Heart left ventricle (tissue), 16 donors: ENCODE measurements around the gene LILRA5. TPM values are rescaled to one million over a fixed set of nuclear protein-coding genes. Genes with fewer than 3 reads are reported as not detected.
A peak's percentile ranks its signal among the peaks of the same experiment; 100 is the strongest.
"Not testable (repeated sequence)": the region's sequence is repeated elsewhere in the genome, so short reads cannot be mapped to it uniquely, and the experiment has no call there.

Experiments
- ATAC-seq, 4 donors: fragments of 200-7000 bp; cut with Tn5 transposase; one replicate each; pipeline ENCODE4 v1.9.1; 2020 to 2022; ENCODE audit warnings: moderate library complexity in 4 of 4, mild to moderate bottlenecking in 3 of 4, moderate number of reproducible peaks in 1 of 4
- DNase-seq, 5 donors: peaks; one replicate each; pipeline ENCODE4 v3.0.0-alpha.2; 2020
- H3K27ac ChIP-seq, 12 donors: fragments of 200-600 bp; sonication (generic) in 4 of 12; one replicate each; pipeline versions ENCODE4 v1.5.0 to v1.8.0; 2016 to 2022; ENCODE audit warnings: mild to moderate bottlenecking in 2 of 12
- H3K27me3 ChIP-seq, 9 donors: fragments of 200-600 bp; sonication (generic) in 2 of 9; one replicate each; pipeline versions ENCODE4 v1.5.1 to v1.8.0; 2016 to 2022; ENCODE audit warnings: mild to moderate bottlenecking in 3 of 9
- H3K36me3 ChIP-seq, 9 donors: fragments of 200-600 bp; sonication (generic) in 2 of 9; one replicate each; pipeline versions ENCODE4 v1.5.0 to v1.8.0; 2018 to 2022; ENCODE audit warnings: mild to moderate bottlenecking in 2 of 9
- H3K4me1 ChIP-seq, 12 donors: fragments of 200-600 bp; sonication (generic) in 4 of 12; one replicate each; pipeline versions ENCODE4 v1.5.0 to v1.8.0; 2016 to 2022; ENCODE audit warnings: mild to moderate bottlenecking in 3 of 12
- H3K4me3 ChIP-seq, 12 donors: fragments of 200-600 bp; sonication (generic) in 4 of 12; one replicate each; pipeline versions ENCODE4 v1.5.0 to v1.8.0; 2017 to 2022; ENCODE audit warnings: mild to moderate bottlenecking in 9 of 12, moderate library complexity in 4 of 12
- H3K9me3 ChIP-seq, 12 donors: fragments of 200-600 bp; sonication (generic) in 4 of 12; one replicate each; pipeline versions ENCODE4 v1.5.0 to v1.8.0; 2016 to 2022; ENCODE audit warnings: mild to moderate bottlenecking in 1 of 12
- CTCF ChIP-seq, 12 donors: fragments of 200-600 bp; sonication (generic) in 4 of 12; IDR thresholded peaks; one replicate each; pipeline versions ENCODE4 v1.5.0 to v1.8.0; 2018 to 2022; ENCODE audit warnings: antibody characterized with exemption in 12 of 12, mild to moderate bottlenecking in 5 of 12
- POLR2A ChIP-seq, 2 donors: fragments of 450-650 bp; IDR thresholded peaks; one replicate each; pipeline ENCODE4 v1.6.1; 2017; ENCODE audit warnings: antibody characterized with exemption in 2 of 2, mild to moderate bottlenecking in 2 of 2, moderate library complexity in 2 of 2
- whole genome bisulfite sequencing, 4 donors: extraction: QIAGEN DNeasy Blood & Tissue Kit in 2 of 4; methylation state at CpG; one replicate each; pipeline versions ENCODE4 v1.1.5 to v1.1.7; 2013 to 2018; 5-methylcytosine and 5-hydroxymethylcytosine counted together
- intact Hi-C, 10 donors: fragments of 100-400 bp; cut with DNase I; formaldehyde crosslinking; loops; one replicate each; pipeline versions ENCODE4 v1.11.1 to v1.14.2; 2022
- polyA plus RNA-seq, 2 donors: library from polyadenylated mRNA; stranded (reverse); fragments of 200-250 nt; gene quantifications; one replicate each; pipeline ENCODE4 v1.2.3, GENCODE V29; 2013
- total RNA-seq, 9 donors: library from RNA; depleted of rRNA in 2 of 9; stranded (reverse); fragments of >200 nt in 2 of 9; fragmentation: NEBNext Ultra II Directional in 3 of 9; extraction: Animal tissue kit (Norgen Biotek cat#: 25700) in 3 of 9; gene quantifications; one replicate each; pipeline versions ENCODE4 v1.1.0 to v1.2.4, GENCODE V29; 2016 to 2023
- donor health status: ischemic (EF 13 %, LVEDD 7.1; RV severe dilation, severe dysfunction).
- donor health status: healthy with polysubstance abuse.
- donor health status: DM: no; HTN: yes; CAD: no.
- donor health status: DM: no; HTN: no; CAD: no.
- donor health status: ischemic (EF 25% LVEDD 6.9; RV normal size, moderate dysfunction).
- donor health status: ischemic (EF 25% LVEDD 5.7; RV mildly dilated, moderate dysfunction).
- donor health status: healthy.
- donor health status: DM: yes; HTN: yes; CAD: no.
- donor health status: ischemic (EF 35%, LVEDD 5.7; RV mildly dilated, moderate dysfunction).
- donor health status: nonischemic (EF 11% LVEDD 7.7; RV severe dilation, severe dysfunction).
- donor health status: DM: yes; HTN: yes; CAD: no.
- donor health status: PGD.
- donor health status: ischemic (EF 29% LVEDD 5.4; RV normal size, mild dysfunction).
- donor health status: nonischemic (EF 23%, LVEDD 6.1; RV moderate dilation, normal function).

The LILRA5 gene
- total and polyA plus RNA-seq, 11 donors = 0.19 to 16.2 (median 1.5) TPM; not detected in 1

GRCh38 chr19:54279406-54279962 lies 33.5 kb downstream of the LILRA5 start:
- H3K27ac ChIP-seq = peak overlapping the region in 1 of 12 donors; percentile 91
- no peaks in the 10 kb centered on the region for H3K36me3 ChIP-seq
- H3K4me1 ChIP-seq = peaks cover 0 to 13% (median 0%) of the 10 kb centered on the region in 12 donors
- H3K9me3 ChIP-seq = no peaks in the 10 kb centered on the region
- H3K4me3 ChIP-seq = peak overlapping the region in 4 of 12 donors; percentile 28 to 59 (median 34)
- 60 to 86% (median 80%) methylated on average over 4 to 18 of the region's 18 CpGs for WGBS, 4 donors
- TF ChIP-seq POLR2A (IDR thresholded peaks at IDR 0.05) (no peak), CTCF (IDR thresholded peaks at IDR 0.05) (no peak)
- H3K27me3 ChIP-seq = peaks cover 0 to 57% (median 3%) of the 10 kb centered on the region in 9 donors
- intact Hi-C loops = no loop called here
- no peak for DNase-seq
- ATAC-seq = no peak

- H3K36me3 ChIP-seq, H3K27ac ChIP-seq, DNase-seq, intact Hi-C loops, H3K9me3 ChIP-seq, ATAC-seq: not testable (repeated sequence)
- H3K4me1 ChIP-seq = peaks cover 0 to 13% (median 0%) of the 10 kb centered on the region in 12 donors
- 68 to 90% (median 73%) methylated on average over 2 to 15 of the region's 15 CpGs for WGBS, 4 donors
- H3K27me3 ChIP-seq = peaks cover 0 to 52% (median 3%) of the 10 kb centered on the region in 9 donors
- peak overlapping the region in 1 of 12 donors; percentile 59 for H3K4me3 ChIP-seq
These were observed 34.3 kb downstream of the LILRA5 start for GRCh38 chr19:54278571-54279195.

GRCh38 chr19:54278056-54278455 lies 34.9 kb downstream of the LILRA5 start:
- Histone ChIP-seq H3K27me3 (peaks cover 0 to 46% (median 3%) of the 10 kb centered on the region in 9 donors), H3K4me1 (peaks cover 0 to 13% (median 0%) of the 10 kb centered on the region in 12 donors), H3K27ac (peak overlapping the region in 1 of 12 donors; percentile 32), H3K4me3 (peak overlapping the region in 1 of 12 donors; percentile 33)
- H3K9me3 ChIP-seq, intact Hi-C loops, ATAC-seq, DNase-seq, H3K36me3 ChIP-seq: not testable (repeated sequence)
- 59 to 85% (median 75%) methylated on average over 6 to 13 of the region's 13 CpGs for WGBS, 4 donors

GRCh38 chr19:54277111-54277615 lies 35.8 kb downstream of the LILRA5 start:
- H3K27ac ChIP-seq, H3K36me3 ChIP-seq, DNase-seq, H3K4me3 ChIP-seq, intact Hi-C loops, H3K4me1 ChIP-seq, ATAC-seq, H3K9me3 ChIP-seq: not testable (repeated sequence)
- H3K27me3 ChIP-seq = peaks cover 0 to 37% (median 3%) of the 10 kb centered on the region in 9 donors
- 61 to 74% (median 68%) methylated on average over 7 to 15 of the region's 15 CpGs for WGBS, 4 donors

- DNase-seq = no peak
- TF ChIP-seq CTCF (IDR thresholded peaks at IDR 0.05) (no peak), POLR2A (IDR thresholded peaks at IDR 0.05) (no peak)
- Histone ChIP-seq H3K27ac (no peak overlapping the region), H3K9me3 (no peaks in the 10 kb centered on the region), H3K4me1 (no peaks in the 10 kb centered on the region), H3K4me3 (no peak overlapping the region), H3K27me3 (peaks cover 0 to 29% (median 0%) of the 10 kb centered on the region in 9 donors), H3K36me3 (no peaks in the 10 kb centered on the region)
- 24 to 57% (median 40%) methylated on average over 2 to 9 of the region's 9 CpGs for WGBS, 4 donors
- intact Hi-C loops = no loop called here
- ATAC-seq = no peak
These were observed 37.0 kb downstream of the LILRA5 start for GRCh38 chr19:54275951-54276350.

- peaks cover 0 to 20% (median 0%) of the 10 kb centered on the region in 9 donors for H3K27me3 ChIP-seq
- H3K27ac ChIP-seq = peak overlapping the region in 1 of 12 donors; percentile 0
- H3K9me3 ChIP-seq, H3K36me3 ChIP-seq, intact Hi-C loops, DNase-seq, H3K4me3 ChIP-seq, H3K4me1 ChIP-seq, ATAC-seq: not testable (repeated sequence)
- 40 to 63% (median 48%) methylated on average over 6 to 9 of the region's 9 CpGs for WGBS, 4 donors
These were observed 38.5 kb downstream of the LILRA5 start for GRCh38 chr19:54274516-54274915.
